Measurements from ENCODE around the gene LRRC17.

LRRC17 gene, protein sequence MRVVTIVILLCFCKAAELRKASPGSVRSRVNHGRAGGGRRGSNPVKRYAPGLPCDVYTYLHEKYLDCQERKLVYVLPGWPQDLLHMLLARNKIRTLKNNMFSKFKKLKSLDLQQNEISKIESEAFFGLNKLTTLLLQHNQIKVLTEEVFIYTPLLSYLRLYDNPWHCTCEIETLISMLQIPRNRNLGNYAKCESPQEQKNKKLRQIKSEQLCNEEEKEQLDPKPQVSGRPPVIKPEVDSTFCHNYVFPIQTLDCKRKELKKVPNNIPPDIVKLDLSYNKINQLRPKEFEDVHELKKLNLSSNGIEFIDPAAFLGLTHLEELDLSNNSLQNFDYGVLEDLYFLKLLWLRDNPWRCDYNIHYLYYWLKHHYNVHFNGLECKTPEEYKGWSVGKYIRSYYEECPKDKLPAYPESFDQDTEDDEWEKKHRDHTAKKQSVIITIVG
- 0.48 to 0.49 reads per million in 2 donors for total RNA-seq

DNA sequence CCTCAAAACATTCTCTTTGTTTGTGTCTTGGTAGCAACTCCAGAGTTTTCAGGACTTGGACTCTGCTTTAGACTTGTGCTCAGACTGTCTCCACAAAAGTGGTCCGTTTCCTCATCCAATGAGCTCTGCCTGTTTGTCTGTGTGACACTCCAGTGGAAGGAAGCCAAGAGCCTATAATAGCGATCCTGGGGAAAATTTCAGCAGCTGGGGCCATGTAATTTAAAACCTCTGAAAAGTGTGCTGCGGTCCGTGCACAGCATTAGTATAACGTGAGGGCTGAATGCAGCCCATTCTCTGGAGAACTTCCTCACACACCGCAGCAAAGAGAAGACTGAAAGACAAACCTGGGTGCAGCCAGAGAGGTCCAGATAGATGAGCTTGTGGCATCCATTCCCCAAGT, at the start of gene LRRC17:
TSS of gene LRRC17 (plus strand) at position 259 of the 400 bp plus-strand sequence. CDS start 20,914 bp downstream, outside the sequence.
- no peak for DNase-seq

- no peak for DNase-seq
These were observed 47.8 kb upstream of the LRRC17 start for GRCh38 chr7:102864958-102865357.

- no peak for DNase-seq
These were observed 46.1 kb upstream of the LRRC17 start for GRCh38 chr7:102866535-102867215.

DNA sequence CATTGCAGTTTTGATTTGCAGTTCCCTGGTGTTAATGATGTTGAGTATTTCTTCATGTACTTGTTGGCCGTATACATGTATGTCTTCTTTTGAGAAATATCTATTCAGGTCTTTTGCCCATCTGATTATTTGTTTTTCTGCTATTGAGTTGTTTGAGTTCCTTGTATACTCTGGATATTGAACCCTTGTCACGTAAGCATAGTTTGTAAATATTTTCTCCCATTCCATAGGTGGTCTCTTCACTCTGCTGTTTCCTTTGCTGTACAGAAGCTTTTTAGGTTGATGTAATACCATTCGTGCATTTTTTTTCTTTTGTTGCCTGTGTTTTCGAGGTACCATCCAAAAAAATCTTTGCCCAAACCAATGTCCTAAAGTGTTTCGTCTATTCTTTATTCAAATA, 43.6 kb upstream of the LRRC17 start:
- no peak for DNase-seq

DNA sequence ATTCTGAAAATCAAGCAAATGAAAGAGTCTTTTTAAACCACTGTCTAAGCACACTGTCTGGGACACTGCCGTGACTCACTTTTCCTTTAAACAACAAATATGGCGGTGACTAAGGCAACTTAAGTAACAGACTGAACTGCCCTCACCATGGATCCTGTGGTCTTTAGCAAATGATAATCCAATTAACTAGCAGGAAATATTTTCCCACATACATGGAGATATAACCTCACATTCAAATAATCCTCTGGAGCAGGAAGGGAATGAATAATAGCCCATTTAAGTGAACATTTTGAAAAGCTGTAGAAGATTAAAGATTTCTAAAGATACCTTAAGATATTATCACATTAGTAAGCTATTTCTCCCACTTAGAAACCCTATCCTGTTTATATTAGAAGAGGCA, 40.3 kb upstream of the LRRC17 start:
- DNase-seq, result no peak

DNA sequence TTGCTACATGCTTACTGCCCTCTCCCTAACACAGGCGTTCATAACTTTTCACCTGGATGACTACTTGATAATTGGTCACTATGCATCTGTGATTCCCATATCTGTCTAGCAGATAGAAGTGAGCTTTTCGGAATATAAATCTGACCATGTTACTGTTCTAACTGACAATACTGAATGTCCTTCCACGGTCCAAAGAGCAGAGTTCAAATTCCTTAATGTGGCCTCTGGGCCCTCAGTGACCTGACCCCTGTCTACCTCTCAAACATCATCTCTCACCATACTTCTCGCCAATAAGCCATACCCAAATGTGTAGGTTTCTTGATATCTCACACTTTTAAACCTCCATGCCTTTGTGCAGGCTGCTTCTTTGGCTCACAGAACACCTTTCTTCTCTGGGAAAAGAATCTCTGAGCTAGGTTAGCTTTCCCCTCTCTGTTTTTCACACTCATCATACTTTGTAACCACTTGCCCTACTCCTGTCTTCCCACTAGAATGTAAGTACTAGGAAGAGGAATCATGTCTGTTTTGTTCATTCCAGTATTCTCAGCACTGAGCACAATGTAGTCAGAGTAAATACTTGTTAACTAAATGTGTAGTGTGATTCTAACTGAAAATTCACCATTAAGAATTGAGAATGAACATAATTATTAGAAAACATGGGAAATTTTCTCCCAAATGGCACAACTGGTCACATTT, 39.2 kb upstream of the LRRC17 start:
- DNase-seq, result no peak

DNA sequence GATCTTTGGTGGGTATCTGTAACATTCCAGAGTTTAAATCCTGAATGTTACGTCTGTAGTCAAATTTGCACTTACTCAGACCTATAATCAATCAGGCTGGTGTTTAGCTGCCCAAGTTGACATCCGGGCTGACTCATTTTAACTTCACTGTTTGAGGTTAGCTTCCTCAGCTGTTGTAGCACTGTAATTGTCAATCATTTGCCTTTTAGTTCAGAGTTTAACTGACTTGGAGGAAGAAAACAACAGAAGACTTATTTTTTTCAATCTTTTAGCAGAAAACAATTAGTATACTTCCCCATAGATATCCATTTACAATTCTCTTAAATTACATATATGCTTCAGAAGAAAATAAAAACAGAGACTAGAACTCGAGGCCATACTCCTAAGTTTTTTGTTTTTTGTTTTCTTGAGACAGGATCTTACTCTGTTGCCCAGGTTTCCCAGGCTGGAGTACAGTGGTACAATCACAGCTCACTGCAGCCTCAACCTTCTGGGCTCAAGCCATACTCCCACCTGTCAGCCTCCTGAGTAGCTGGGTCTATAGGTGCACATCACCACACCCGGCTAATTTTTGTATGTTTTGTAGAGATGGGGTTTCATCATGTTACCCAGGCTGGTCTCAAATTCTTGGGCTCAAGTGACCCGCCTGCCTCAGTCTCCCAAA, 38.5 kb upstream of the LRRC17 start:
- no peak for DNase-seq

- DNase-seq, result no peak
These were observed 37.8 kb upstream of the LRRC17 start for GRCh38 chr7:102874966-102875365.

- DNase-seq, result no peak
These were observed 37.0 kb upstream of the LRRC17 start for GRCh38 chr7:102875700-102876295.

DNA sequence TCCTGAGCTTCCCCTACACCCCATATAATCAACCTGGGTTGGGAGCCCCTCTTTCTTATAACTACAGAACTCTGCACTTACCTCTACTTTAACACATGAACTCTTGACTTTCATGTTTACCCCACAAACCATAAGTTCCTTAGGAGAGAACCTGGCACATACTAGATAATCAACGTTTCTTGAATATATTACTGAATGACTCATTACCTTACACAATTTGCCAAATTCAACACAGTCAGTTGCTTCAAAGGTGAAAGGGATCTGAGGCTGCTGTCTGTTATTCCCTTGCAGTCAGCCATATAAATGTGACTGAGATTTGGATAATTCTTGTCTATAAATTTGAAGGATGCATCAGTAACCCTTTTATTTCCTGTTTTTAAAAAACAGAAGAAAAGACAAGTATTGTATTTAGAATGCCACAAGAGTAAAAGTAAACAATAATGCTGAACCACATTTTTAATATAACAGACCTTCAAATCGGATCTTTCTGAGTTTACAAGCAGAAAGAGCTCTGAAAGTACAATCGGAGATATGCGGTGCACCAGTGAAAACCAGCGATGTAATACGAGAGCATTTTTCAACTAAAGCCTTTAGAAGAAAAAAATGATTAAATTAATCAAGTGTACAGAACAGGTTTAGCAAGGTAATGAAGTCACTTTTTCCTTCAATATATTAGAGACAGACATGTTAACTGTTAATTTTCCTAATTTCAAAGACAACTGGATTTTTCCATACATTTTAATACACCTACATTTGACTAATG, 29.5 kb upstream of the LRRC17 start:
- no peak for DNase-seq

- DNase-seq, result no peak
These were observed 24.1 kb upstream of the LRRC17 start for GRCh38 chr7:102888561-102889233.

DNA sequence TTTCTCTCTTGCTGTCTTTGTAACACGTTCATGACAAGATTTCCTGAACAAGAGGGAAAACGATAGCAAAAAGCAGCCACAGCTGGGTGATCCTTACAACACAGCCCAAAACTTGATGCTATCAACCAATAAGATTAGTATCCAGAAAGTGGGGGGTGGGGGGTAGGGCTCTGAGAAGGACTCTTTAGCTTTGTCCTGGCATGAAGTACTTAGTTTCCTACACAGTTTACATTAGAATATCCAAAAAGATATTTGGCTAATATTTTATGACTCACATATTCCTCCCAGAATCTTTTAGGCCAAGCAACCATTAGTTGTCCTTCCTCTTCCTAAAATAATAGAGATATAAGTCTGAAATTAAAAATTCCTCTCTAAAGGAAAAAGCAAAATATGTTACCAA, 22.9 kb upstream of the LRRC17 start:
- no peak for DNase-seq

- DNase-seq, result no peak
These were observed 22.4 kb upstream of the LRRC17 start for GRCh38 chr7:102890292-102890970.

- DNase-seq, result no peak
These were observed 21.7 kb upstream of the LRRC17 start for GRCh38 chr7:102890971-102891692.

- DNase-seq, result no peak
These were observed 21.0 kb upstream of the LRRC17 start for GRCh38 chr7:102891693-102892261.

DNA sequence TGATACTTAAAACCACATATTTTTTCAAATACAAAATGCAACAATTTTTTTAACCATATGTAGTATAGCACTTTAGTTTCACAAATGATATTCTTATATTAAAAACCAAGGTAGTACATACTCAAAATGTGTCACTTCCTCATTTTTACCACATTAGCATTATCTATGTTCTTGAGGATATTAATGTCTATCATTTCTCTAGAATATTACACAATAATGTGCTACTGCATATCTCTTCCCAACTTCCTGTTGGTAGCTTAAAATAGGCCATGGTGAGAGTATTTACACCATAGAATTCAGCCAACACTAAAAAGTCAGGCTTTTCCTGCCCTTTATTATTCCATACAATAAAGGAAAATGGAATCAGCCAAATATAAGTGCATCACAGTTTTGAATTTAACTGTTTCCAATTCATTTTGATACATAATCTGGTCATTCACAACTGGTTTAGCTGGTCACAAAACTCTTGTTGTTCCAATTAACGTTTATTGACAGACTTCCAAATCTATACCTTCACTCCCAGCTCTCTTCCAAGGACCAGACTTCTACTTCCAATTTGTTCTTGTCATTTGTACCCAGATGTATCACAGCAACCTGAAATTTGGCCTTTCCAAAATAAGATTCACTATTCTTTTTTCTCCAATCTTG, 20.0 kb upstream of the LRRC17 start:
- no peak for DNase-seq

- DNase-seq, result no peak
These were observed 17.2 kb upstream of the LRRC17 start for GRCh38 chr7:102895602-102896001.

- no peak for DNase-seq
These were observed 16.2 kb upstream of the LRRC17 start for GRCh38 chr7:102896585-102896984.

GRCh38 chr7:102897211-102897631, 15.6 kb upstream of the LRRC17 start:
- no peak for DNase-seq
